WTC11 (cell line): ENCODE measurements around the gene CYP24A1. TPM values are rescaled to one million over a fixed set of nuclear protein-coding genes. Genes with fewer than 3 reads are reported as not detected.

Experiments used
- ATAC-seq: fragments of 200-7000 bp; cut with Tn5 transposase; 2 replicates; pipeline ENCODE4 v1.10.0; 2021; ENCODE audit warnings: mild to moderate bottlenecking, moderate library complexity
- CTCF ChIA-PET: fragments of 300-600 bp; sonication (Branson Sonifier 250); formaldehyde crosslinking; loops from one replicate; lab custom pipeline; 2021; ENCODE audit warnings: antibody characterized with exemption; lab: Charles Lee
- POLR2A ChIA-PET: fragments of 350-600 bp; sonication (Branson Sonifier 250); formaldehyde crosslinking; loops from one replicate; lab custom pipeline; 2021; ENCODE audit warnings: antibody characterized with exemption; lab: Charles Lee
- DNase-seq: peaks from one replicate; pipeline ENCODE4 v3.0.0; 2021; ENCODE audit warnings: low spot score
- H3K27ac Mint-ChIP-seq: 2 replicates; pipeline ENCODE4 v1.8.0; 2021; ENCODE audit warnings: mixed read lengths
- H3K27me3 Mint-ChIP-seq: 2 replicates; pipeline ENCODE4 v1.8.0; 2021; ENCODE audit warnings: low read depth, mild to moderate bottlenecking, moderate library complexity, mixed read lengths
- H3K36me3 Mint-ChIP-seq: 2 replicates; pipeline ENCODE4 v1.8.0; 2021; ENCODE audit warnings: mixed read lengths
- H3K4me1 Mint-ChIP-seq: 2 replicates; pipeline ENCODE4 v1.8.0; 2022; ENCODE audit warnings: mixed read lengths
- H3K4me3 Mint-ChIP-seq: 2 replicates; pipeline ENCODE4 v1.8.0; 2021; ENCODE audit warnings: mild to moderate bottlenecking, moderate library complexity, mixed read lengths
- H3K9me3 Mint-ChIP-seq: 2 replicates; pipeline ENCODE4 v1.8.0; 2021; ENCODE audit warnings: mixed read lengths
- E2F1 ChIP-seq: sonication (generic); formaldehyde crosslinking; IDR thresholded peaks from 2 replicates; pipeline ENCODE4 v1.8.0; 2022; ENCODE audit warnings: mild to moderate bottlenecking, missing genetic modification reagents
- EMX1 ChIP-seq: fragments of 250-450 bp; sonication (Bioruptor Pico); IDR thresholded peaks from 2 replicates; pipeline ENCODE4 v1.8.0; 2021; ENCODE audit warnings: mild to moderate bottlenecking
- GRHL2 ChIP-seq: fragments of 250-450 bp; sonication (Bioruptor Pico); IDR thresholded peaks from 2 replicates; pipeline ENCODE4 v1.8.0; 2022; ENCODE audit warnings: mild to moderate bottlenecking, moderate library complexity; ENCODE audit not compliant: insufficient replicate concordance, severe bottlenecking
- MAX ChIP-seq: sonication (generic); formaldehyde crosslinking; IDR thresholded peaks from 2 replicates; pipeline ENCODE4 v1.8.0; 2022; ENCODE audit warnings: mild to moderate bottlenecking, missing genetic modification reagents
- MLX ChIP-seq: sonication (generic); formaldehyde crosslinking; IDR thresholded peaks from 2 replicates; pipeline ENCODE4 v1.8.1; 2023; ENCODE audit warnings: mild to moderate bottlenecking, missing genetic modification reagents, moderate library complexity
- NFE2L1 ChIP-seq: sonication (generic); formaldehyde crosslinking; IDR thresholded peaks from 2 replicates; pipeline ENCODE4 v1.8.1; 2023; ENCODE audit warnings: missing genetic modification reagents
- PRRX2 ChIP-seq: fragments of 250-450 bp; sonication (Bioruptor Pico); IDR thresholded peaks from 2 replicates; pipeline ENCODE4 v1.8.0; 2021; ENCODE audit warnings: mild to moderate bottlenecking
- TEAD4 ChIP-seq: sonication (generic); formaldehyde crosslinking; IDR thresholded peaks from 2 replicates; pipeline ENCODE4 v1.8.0; 2022; ENCODE audit warnings: mild to moderate bottlenecking, missing genetic modification reagents
- USF2 ChIP-seq: sonication (generic); formaldehyde crosslinking; IDR thresholded peaks from 2 replicates; pipeline ENCODE4 v1.8.1; 2023; ENCODE audit warnings: mild to moderate bottlenecking, missing genetic modification reagents, moderate library complexity
- ZNF219 ChIP-seq: sonication (generic); formaldehyde crosslinking; IDR thresholded peaks from 2 replicates; pipeline ENCODE4 v1.8.0; 2023; ENCODE audit warnings: missing genetic modification reagents, mild to moderate bottlenecking, borderline replicate concordance
- ZNF317 ChIP-seq: sonication (generic); formaldehyde crosslinking; IDR thresholded peaks from 2 replicates; pipeline ENCODE4 v1.8.1; 2023; ENCODE audit warnings: low read depth, mild to moderate bottlenecking, moderate library complexity, missing genetic modification reagents, borderline replicate concordance
- ZNF396 ChIP-seq: fragments of 250-450 bp; sonication (Bioruptor Pico); IDR thresholded peaks from 2 replicates; pipeline ENCODE4 v1.8.0; 2021; ENCODE audit warnings: mild to moderate bottlenecking, moderate library complexity, borderline replicate concordance
- ZNF416 ChIP-seq: fragments of 250-450 bp; sonication (Bioruptor Pico); IDR thresholded peaks from 2 replicates; pipeline ENCODE4 v1.9.0; 2021; ENCODE audit warnings: mild to moderate bottlenecking, inconsistent platforms
- total RNA-seq: library from RNA; stranded (reverse); gene quantifications from 3 replicates; pipeline ENCODE4 v1.2.3, GENCODE V29; 2021
- TF ChIP-seq, protein P1 (sequence below): fragments of 250-450 bp; sonication (Bioruptor Pico); IDR thresholded peaks from 2 replicates; pipeline ENCODE4 v2.1.2; 2022; ENCODE audit warnings: mild to moderate bottlenecking, moderate library complexity
- TF ChIP-seq, protein P2 (sequence below): sonication (generic); formaldehyde crosslinking; IDR thresholded peaks from 2 replicates; pipeline ENCODE4 v1.8.0; 2023; ENCODE audit warnings: missing genetic modification reagents, mild to moderate bottlenecking, borderline replicate concordance
- TF ChIP-seq, protein P3 (sequence below): sonication (generic); formaldehyde crosslinking; IDR thresholded peaks from 2 replicates; pipeline ENCODE4 v1.8.1; 2023; ENCODE audit warnings: mild to moderate bottlenecking, missing genetic modification reagents, borderline replicate concordance
- TF ChIP-seq, protein P4 (sequence below): sonication (generic); formaldehyde crosslinking; IDR thresholded peaks from 2 replicates; pipeline ENCODE4 v1.8.0; 2022; ENCODE audit warnings: mild to moderate bottlenecking, missing genetic modification reagents

The CYP24A1 gene
- total RNA-seq, 1 experiment from 2014 or later = not detected

DNA sequence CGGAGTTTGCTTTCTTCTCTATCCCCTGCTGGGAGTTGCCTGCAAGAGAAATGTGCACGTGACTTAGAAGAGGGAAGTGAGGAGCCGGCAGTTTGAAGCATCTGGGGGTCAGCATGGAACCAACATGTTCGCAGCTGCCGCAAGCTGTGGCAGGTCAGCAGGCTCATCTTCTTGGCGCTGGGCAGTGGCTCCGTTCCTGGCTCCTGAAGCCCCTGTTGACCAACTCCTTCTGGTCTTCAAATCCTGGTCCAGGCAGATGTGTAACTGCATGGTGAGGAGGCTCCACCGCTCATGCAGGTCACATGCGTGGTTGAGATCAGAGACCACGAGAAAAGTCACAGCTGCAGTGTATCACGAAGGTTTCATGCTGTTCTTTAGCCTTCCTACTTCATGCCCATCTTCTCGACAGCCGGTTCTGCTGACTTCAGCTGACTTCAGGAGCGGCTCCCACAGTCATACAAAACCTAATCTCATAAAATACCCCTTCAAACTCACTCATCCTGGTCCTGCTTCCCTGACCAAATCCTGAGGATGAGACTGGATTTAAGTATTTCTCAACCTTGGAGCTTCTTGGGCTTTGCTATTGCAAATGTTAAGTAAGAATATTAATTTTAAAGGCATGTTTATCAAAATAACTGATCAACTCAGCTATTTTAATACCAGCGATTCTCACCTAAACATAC is 58.5 kb downstream of the CYP24A1 start (continued):
- TF ChIP-seq MLX (no peak), ZNF396 (CRISPR knock-in tag) (no peak), EMX1 (CRISPR knock-in tag) (no peak), GRHL2 (no peak)
- TF ChIP-seq, protein P1, sequence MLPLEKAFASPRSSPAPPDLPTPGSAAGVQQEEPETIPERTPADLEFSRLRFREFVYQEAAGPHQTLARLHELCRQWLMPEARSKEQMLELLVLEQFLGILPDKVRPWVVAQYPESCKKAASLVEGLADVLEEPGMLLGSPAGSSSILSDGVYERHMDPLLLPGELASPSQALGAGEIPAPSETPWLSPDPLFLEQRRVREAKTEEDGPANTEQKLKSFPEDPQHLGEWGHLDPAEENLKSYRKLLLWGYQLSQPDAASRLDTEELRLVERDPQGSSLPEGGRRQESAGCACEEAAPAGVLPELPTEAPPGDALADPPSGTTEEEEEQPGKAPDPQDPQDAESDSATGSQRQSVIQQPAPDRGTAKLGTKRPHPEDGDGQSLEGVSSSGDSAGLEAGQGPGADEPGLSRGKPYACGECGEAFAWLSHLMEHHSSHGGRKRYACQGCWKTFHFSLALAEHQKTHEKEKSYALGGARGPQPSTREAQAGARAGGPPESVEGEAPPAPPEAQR (CRISPR knock-in tag) = no peak
- TF ChIP-seq, protein P2, sequence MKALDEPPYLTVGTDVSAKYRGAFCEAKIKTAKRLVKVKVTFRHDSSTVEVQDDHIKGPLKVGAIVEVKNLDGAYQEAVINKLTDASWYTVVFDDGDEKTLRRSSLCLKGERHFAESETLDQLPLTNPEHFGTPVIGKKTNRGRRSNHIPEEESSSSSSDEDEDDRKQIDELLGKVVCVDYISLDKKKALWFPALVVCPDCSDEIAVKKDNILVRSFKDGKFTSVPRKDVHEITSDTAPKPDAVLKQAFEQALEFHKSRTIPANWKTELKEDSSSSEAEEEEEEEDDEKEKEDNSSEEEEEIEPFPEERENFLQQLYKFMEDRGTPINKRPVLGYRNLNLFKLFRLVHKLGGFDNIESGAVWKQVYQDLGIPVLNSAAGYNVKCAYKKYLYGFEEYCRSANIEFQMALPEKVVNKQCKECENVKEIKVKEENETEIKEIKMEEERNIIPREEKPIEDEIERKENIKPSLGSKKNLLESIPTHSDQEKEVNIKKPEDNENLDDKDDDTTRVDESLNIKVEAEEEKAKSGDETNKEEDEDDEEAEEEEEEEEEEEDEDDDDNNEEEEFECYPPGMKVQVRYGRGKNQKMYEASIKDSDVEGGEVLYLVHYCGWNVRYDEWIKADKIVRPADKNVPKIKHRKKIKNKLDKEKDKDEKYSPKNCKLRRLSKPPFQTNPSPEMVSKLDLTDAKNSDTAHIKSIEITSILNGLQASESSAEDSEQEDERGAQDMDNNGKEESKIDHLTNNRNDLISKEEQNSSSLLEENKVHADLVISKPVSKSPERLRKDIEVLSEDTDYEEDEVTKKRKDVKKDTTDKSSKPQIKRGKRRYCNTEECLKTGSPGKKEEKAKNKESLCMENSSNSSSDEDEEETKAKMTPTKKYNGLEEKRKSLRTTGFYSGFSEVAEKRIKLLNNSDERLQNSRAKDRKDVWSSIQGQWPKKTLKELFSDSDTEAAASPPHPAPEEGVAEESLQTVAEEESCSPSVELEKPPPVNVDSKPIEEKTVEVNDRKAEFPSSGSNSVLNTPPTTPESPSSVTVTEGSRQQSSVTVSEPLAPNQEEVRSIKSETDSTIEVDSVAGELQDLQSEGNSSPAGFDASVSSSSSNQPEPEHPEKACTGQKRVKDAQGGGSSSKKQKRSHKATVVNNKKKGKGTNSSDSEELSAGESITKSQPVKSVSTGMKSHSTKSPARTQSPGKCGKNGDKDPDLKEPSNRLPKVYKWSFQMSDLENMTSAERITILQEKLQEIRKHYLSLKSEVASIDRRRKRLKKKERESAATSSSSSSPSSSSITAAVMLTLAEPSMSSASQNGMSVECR = no peak

GRCh38 chr20:54114109-54114508 is 59.7 kb downstream of the CYP24A1 start:
- Mint-ChIP-seq H3K36me3 (no peaks in the 10 kb centered on the region), H3K9me3 (no peaks in the 10 kb centered on the region), H3K27me3 (no peaks in the 10 kb centered on the region), H3K27ac (no peak overlapping the region), H3K4me3 (no peak overlapping the region), H3K4me1 (peaks cover 14% of the 10 kb centered on the region)
- no peak for ATAC-seq
- DNase-seq = no peak
- POLR2A ChIA-PET = no interaction called here
- CTCF ChIA-PET = no interaction called here
- TF ChIP-seq, protein P3, sequence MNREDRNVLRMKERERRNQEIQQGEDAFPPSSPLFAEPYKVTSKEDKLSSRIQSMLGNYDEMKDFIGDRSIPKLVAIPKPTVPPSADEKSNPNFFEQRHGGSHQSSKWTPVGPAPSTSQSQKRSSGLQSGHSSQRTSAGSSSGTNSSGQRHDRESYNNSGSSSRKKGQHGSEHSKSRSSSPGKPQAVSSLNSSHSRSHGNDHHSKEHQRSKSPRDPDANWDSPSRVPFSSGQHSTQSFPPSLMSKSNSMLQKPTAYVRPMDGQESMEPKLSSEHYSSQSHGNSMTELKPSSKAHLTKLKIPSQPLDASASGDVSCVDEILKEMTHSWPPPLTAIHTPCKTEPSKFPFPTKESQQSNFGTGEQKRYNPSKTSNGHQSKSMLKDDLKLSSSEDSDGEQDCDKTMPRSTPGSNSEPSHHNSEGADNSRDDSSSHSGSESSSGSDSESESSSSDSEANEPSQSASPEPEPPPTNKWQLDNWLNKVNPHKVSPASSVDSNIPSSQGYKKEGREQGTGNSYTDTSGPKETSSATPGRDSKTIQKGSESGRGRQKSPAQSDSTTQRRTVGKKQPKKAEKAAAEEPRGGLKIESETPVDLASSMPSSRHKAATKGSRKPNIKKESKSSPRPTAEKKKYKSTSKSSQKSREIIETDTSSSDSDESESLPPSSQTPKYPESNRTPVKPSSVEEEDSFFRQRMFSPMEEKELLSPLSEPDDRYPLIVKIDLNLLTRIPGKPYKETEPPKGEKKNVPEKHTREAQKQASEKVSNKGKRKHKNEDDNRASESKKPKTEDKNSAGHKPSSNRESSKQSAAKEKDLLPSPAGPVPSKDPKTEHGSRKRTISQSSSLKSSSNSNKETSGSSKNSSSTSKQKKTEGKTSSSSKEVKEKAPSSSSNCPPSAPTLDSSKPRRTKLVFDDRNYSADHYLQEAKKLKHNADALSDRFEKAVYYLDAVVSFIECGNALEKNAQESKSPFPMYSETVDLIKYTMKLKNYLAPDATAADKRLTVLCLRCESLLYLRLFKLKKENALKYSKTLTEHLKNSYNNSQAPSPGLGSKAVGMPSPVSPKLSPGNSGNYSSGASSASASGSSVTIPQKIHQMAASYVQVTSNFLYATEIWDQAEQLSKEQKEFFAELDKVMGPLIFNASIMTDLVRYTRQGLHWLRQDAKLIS (CRISPR knock-in tag) = no peak
- no peak for TF ChIP-seq USF2 (CRISPR knock-in tag)
- TF ChIP-seq MAX (CRISPR knock-in tag) = no peak
- no peak for TF ChIP-seq ZNF416 (CRISPR knock-in tag)
- no peak for TF ChIP-seq ZNF219 (CRISPR knock-in tag)
- TF ChIP-seq E2F1 (CRISPR knock-in tag) = no peak
- no peak for TF ChIP-seq PRRX2 (CRISPR knock-in tag)
- TF ChIP-seq NFE2L1 (CRISPR knock-in tag) = no peak
- TF ChIP-seq GRHL2 = no peak
- no peak for TF ChIP-seq TEAD4 (CRISPR knock-in tag)
- TF ChIP-seq ZNF317 = no peak
- TF ChIP-seq, protein P4, sequence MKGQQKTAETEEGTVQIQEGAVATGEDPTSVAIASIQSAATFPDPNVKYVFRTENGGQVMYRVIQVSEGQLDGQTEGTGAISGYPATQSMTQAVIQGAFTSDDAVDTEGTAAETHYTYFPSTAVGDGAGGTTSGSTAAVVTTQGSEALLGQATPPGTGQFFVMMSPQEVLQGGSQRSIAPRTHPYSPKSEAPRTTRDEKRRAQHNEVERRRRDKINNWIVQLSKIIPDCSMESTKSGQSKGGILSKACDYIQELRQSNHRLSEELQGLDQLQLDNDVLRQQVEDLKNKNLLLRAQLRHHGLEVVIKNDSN (CRISPR knock-in tag) = no peak
